ENCODE data around the gene VSNL1.

GRCh38 chr2:17614174-17614930 is 73.9 kb downstream of the VSNL1 start:
- TF ChIP-seq POLR2A (IDR thresholded peaks at IDR 0.05) (no peak), CTCF (IDR thresholded peaks at IDR 0.05) (no peak)
